ENCODE measurements around the gene PCDHA10.

Gene PCDHA10

GRCh38 chr5:140883927-140884697, 28.4 kb downstream of the PCDHA10 start:
- no peak for DNase-seq

GRCh38 chr5:140916325-140916724, 60.6 kb downstream of the PCDHA10 start:
- DNase-seq = no peak

All from KG1 (cell line).